ENCODE data around the gene AEBP1.

AEBP1 gene

DNA sequence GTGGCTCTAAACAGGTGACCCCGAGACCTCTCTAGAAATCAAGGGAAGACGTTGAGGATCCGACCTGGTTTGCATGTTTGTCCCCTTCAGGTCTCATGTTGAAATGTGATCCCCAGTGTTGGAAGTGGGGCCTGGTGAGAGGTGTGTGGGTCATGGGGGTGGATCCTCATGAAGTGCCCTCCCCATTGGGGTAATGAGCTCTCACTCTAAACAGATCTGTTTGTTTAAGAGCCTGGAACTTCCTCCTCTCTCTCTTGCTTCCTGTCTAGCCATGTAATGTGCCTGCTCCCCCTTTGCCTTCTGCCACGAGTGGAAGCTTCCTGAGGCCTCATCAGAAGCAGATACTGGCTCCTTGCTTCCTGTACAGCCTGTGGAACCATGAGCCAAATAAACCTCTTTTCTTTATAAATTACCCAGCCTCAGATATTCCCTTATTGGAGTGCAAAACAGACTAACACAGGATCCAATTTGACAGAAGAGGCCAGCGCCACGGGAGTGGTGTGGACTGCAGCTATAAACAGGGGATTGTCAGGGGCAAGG lies 11.0 kb upstream of the AEBP1 start:
- Histone ChIP-seq H3K4me3 (ENCODE audit: low read depth, low read length) (no peak overlapping the region), H3K4me1 (ENCODE audit: control insufficient read depth, insufficient read depth, low read length) (no peaks in the 10 kb centered on the region)

DNA sequence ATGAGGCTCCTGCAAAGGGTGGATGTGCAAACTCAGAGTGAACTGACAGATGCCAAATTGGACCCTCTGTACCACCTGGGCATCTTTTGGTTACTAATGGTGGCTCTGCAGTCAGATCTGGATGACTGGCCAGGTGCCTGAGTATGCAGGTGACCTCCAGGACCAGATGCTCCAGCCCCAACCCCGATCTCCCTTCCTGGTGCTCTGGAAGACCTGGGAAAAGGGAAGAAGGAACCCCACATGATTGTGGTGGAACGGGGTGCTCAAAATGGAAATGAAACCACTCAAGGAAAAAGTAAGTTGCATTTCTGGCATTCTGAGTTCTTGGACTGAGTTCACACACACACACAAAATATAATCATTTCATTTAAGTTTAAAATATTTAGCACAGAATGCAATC lies 9.8 kb upstream of the AEBP1 start:
- Histone ChIP-seq H3K27me3 (ENCODE audit: control insufficient read depth, insufficient read depth, low read length) (no peaks in the 10 kb centered on the region), H3K4me3 (ENCODE audit: low read depth, low read length) (no peak overlapping the region), H3K4me1 (ENCODE audit: control insufficient read depth, insufficient read depth, low read length) (no peaks in the 10 kb centered on the region), H3K27ac (ENCODE audit: low read depth, low read length) (no peak overlapping the region), H3K9me3 (ENCODE audit: control insufficient read depth, insufficient read depth, low read depth, low read length) (no peaks in the 10 kb centered on the region), H3K36me3 (ENCODE audit: control insufficient read depth, insufficient read depth, low read length) (no peaks in the 10 kb centered on the region), H3K9ac (ENCODE audit: low read length) (no peak overlapping the region)

More for the DNA sequence above, 11.0 kb upstream of the AEBP1 start:
- H3K36me3 ChIP-seq (ENCODE audit: control insufficient read depth, insufficient read depth, low read length): no peaks in the 10 kb centered on the region
- no peak overlapping the region for H3K9ac ChIP-seq (ENCODE audit: low read length)
- no peaks in the 10 kb centered on the region for H3K9me3 ChIP-seq (ENCODE audit: control insufficient read depth, insufficient read depth, low read depth, low read length)
- H3K27me3 ChIP-seq (ENCODE audit: control insufficient read depth, insufficient read depth, low read length): no peaks in the 10 kb centered on the region
- H3K27ac ChIP-seq (ENCODE audit: low read depth, low read length): no peak overlapping the region

DNA sequence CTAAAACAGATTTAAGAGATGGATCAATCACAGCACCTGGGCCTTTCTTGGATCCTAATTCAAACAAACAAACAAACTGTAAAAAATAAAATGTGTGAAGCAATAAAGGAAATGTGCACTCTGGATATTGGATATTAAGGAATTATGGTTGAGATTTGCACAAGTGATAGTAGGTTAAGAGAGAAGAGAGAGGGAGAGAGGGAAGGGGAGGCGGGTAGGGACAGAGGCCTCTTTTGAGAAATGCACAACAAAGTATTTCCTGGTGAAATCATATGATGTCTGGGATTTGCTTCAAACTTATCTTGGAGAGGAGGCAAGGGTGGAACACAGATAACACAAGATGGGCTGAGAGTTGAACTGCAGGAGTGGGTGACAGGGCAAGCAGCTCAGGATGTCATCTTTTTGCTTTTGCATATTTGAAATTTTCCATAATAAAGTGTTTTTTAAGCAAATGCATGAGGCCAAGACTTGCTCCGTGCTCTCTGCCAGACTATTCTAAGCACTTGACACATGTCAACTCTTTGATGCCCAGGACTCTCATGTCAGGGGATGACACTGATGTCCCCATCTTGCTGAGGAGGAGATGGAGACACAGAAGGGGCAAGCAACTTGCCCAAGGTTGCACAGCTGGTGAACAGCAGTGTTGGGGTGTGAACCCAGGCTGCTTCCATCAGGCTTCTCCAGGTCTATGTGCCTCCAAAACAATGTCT lies 9.1 kb upstream of the AEBP1 start:
- no peaks in the 10 kb centered on the region for H3K36me3 ChIP-seq (ENCODE audit: control insufficient read depth, insufficient read depth, low read length)
- no peaks in the 10 kb centered on the region for H3K4me1 ChIP-seq (ENCODE audit: control insufficient read depth, insufficient read depth, low read length)
- no peak overlapping the region for H3K27ac ChIP-seq (ENCODE audit: low read depth, low read length)
- H3K9ac ChIP-seq (ENCODE audit: low read length): no peak overlapping the region
- no peaks in the 10 kb centered on the region for H3K27me3 ChIP-seq (ENCODE audit: control insufficient read depth, insufficient read depth, low read length)
- no peak overlapping the region for H3K4me3 ChIP-seq (ENCODE audit: low read depth, low read length)
- H3K9me3 ChIP-seq (ENCODE audit: control insufficient read depth, insufficient read depth, low read depth, low read length): no peaks in the 10 kb centered on the region

DNA sequence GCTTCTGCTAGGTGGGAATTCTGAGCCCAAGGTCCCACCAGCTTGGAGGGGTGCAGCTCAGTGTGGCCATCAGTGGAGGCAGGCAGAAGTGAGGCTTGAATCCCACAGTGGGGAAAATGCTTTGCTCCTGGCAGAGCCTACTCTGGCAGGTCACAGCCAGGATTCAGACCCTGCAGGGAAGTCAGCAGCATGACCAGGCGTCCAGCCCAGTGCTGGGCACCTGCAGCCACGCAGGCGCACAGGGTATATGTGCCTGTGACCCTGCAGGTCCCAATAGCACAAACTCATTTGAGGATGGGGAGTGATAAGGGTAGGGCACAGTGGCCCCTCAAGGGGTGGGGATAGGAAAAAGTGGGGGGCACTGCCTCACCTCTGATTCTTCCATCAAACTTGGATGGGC lies 8.4 kb upstream of the AEBP1 start:
- Histone ChIP-seq H3K9ac (ENCODE audit: low read length) (no peak overlapping the region), H3K27me3 (ENCODE audit: control insufficient read depth, insufficient read depth, low read length) (no peaks in the 10 kb centered on the region), H3K36me3 (ENCODE audit: control insufficient read depth, insufficient read depth, low read length) (no peaks in the 10 kb centered on the region), H3K4me3 (ENCODE audit: low read depth, low read length) (no peak overlapping the region), H3K27ac (ENCODE audit: low read depth, low read length) (no peak overlapping the region), H3K9me3 (ENCODE audit: control insufficient read depth, insufficient read depth, low read depth, low read length) (no peaks in the 10 kb centered on the region), H3K4me1 (ENCODE audit: control insufficient read depth, insufficient read depth, low read length) (no peaks in the 10 kb centered on the region)

DNA sequence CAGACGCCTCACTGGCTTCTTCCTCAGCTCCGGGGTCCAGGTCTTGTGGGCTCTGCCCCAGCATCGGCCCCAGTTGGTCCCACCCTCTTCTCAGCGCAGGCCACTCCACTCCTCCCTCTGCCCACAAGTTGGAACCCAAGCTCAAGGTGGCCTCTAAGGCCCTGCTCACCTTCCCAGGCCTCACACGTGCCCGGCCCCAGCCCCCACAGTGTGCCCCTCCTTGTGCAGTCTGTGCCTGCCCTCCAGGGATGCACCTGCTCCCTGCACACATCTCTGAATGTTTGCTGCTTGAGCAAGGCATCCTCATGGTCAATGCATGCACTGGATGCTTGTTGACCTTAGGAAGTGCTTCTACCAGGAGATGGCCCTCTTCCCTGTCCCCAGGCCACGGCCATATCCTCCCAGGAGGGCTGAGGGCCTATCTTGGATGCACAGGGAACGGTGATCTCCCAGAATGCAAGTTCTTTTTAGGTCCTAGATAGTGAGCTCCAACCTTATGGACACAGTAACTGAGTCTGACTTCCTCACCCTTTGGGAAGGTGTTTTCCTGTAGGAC lies 7.7 kb upstream of the AEBP1 start:
- no peaks in the 10 kb centered on the region for H3K9me3 ChIP-seq (ENCODE audit: control insufficient read depth, insufficient read depth, low read depth, low read length)
- no peak overlapping the region for H3K9ac ChIP-seq (ENCODE audit: low read length)
- H3K36me3 ChIP-seq (ENCODE audit: control insufficient read depth, insufficient read depth, low read length): no peaks in the 10 kb centered on the region
- H3K4me3 ChIP-seq (ENCODE audit: low read depth, low read length): no peak overlapping the region
- H3K4me1 ChIP-seq (ENCODE audit: control insufficient read depth, insufficient read depth, low read length): no peaks in the 10 kb centered on the region
- no peaks in the 10 kb centered on the region for H3K27me3 ChIP-seq (ENCODE audit: control insufficient read depth, insufficient read depth, low read length)
- no peak overlapping the region for H3K27ac ChIP-seq (ENCODE audit: low read depth, low read length)

DNA sequence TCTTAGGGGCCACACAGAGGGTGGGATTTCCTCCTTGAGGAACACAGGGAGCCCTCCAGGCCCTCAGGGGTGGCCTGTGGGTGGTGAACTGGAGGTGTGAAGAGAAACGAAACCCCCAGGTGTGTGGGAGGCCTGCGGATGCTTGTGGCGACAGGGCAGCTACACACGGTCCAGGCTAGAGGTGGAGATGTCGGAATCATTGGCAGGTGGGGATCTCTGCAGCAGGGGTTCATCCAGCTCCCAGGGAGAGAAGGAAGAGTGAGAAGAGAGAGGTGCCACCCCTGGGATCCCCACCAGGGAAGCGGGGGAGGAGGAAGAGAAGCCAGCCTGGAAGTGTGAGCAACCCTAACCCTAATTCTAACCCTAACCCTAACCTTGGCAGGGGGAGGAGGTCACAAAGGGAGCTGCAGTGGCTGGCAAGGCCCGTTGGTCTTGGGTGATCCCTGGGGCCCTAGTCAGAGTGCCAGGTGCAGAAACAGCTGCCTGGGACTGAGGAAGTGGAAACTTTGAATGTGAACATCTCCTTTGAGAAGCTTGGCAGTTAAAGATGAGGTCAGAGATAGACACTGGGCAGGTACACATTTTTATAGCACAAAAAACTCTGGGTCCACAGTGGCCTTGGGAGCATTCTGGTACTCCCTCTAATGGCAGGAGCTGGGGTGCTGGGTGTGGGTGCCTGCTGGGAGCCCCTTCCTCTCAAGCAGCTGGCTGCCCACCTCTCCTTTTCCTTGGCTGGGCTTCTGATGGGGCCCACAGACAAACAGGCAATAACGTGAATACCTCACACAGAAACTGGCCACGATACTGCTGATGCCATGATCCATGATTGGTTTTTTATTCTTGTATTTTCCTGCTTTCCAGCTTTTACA lies 6.8 kb upstream of the AEBP1 start:
- Histone ChIP-seq H3K9me3 (ENCODE audit: control insufficient read depth, insufficient read depth, low read depth, low read length) (no peaks in the 10 kb centered on the region), H3K27ac (ENCODE audit: low read depth, low read length) (no peak overlapping the region), H3K4me3 (ENCODE audit: low read depth, low read length) (no peak overlapping the region), H3K36me3 (ENCODE audit: control insufficient read depth, insufficient read depth, low read length) (no peaks in the 10 kb centered on the region), H3K27me3 (ENCODE audit: control insufficient read depth, insufficient read depth, low read length) (peaks cover 6% of the 10 kb centered on the region; the same call in 1 of the 2 replicates), H3K9ac (ENCODE audit: low read length) (no peak overlapping the region), H3K4me1 (ENCODE audit: control insufficient read depth, insufficient read depth, low read length) (no peaks in the 10 kb centered on the region)

DNA sequence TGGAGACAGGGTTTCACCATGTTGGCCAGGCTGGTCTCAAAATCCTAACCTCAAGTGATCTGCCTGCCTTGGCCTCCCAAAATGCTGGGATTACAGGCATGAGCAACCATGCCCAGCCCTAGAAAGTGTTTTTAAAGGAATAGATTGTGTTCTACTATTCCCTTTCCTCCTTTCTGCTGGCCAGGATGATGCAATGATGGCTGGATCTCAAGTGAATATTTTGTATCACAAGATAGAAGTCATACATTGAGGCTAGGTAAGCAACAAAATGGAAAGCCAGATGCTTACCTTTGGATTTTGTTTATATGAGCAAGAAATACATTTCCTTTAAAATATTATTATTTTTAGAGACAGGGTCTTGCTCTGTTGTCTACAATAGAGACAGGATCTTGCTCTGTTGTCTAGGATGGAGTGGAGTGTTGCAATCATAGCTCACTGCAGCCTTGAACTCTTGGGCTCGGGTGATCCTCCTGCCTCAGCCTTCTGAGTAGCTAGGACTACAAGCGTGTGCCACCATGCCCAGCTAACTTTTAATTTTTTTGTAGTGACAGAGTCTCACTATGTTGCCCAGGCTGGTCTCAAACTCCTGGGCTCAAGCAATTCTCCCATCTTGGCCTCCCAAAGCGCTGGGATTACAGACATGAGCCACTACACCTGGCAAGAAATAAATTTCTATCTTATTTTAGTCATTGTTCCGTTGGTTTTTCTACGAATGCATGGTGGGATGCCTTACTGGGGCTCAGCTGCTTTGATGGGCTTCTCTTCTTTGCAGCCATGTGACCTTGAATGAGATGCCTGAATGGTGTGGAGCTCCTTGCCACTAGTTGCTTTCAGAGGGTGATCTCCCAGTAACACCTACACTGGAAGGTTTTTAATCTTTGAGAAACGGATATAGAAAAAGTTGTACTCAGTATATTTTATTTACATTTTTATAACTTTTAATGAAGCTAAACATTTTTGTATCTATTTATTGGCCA lies 5.8 kb upstream of the AEBP1 start:
- H3K4me3 ChIP-seq (ENCODE audit: low read depth, low read length): no peak overlapping the region
- H3K4me1 ChIP-seq (ENCODE audit: control insufficient read depth, insufficient read depth, low read length): peaks cover under 1% of the 10 kb centered on the region; the same call in 1 of the 2 replicates
- no peak overlapping the region for H3K9ac ChIP-seq (ENCODE audit: low read length)
- H3K27me3 ChIP-seq (ENCODE audit: control insufficient read depth, insufficient read depth, low read length): peaks cover 17% of the 10 kb centered on the region
- no peak overlapping the region for H3K27ac ChIP-seq (ENCODE audit: low read depth, low read length)
- no peaks in the 10 kb centered on the region for H3K36me3 ChIP-seq (ENCODE audit: control insufficient read depth, insufficient read depth, low read length)
- H3K9me3 ChIP-seq (ENCODE audit: control insufficient read depth, insufficient read depth, low read depth, low read length): no peaks in the 10 kb centered on the region

DNA sequence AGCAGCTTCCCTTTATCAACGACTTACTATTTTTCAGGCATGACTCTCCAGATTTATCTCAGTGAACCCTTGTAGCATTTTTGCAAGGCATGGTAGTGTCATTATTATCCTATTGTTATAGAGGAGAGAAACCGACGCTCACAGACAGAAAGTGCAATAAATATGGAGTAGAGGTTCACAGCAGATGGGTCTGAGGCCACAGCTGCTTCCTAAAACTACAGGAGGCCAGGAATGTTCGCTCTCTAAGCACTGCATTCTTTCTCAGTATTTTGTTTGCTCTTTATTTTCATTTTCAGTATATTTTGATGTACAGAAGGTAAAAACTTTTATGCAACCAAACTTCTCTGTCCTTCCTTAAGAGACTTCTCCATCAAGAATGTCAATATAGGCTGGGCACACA lies 4.5 kb upstream of the AEBP1 start:
- H3K4me1 ChIP-seq (ENCODE audit: control insufficient read depth, insufficient read depth, low read length): peaks cover 4% of the 10 kb centered on the region
- no peaks in the 10 kb centered on the region for H3K36me3 ChIP-seq (ENCODE audit: control insufficient read depth, insufficient read depth, low read length)
- no peak overlapping the region for H3K4me3 ChIP-seq (ENCODE audit: low read depth, low read length)
- H3K9ac ChIP-seq (ENCODE audit: low read length): no peak overlapping the region
- H3K27ac ChIP-seq (ENCODE audit: low read depth, low read length): no peak overlapping the region
- H3K27me3 ChIP-seq (ENCODE audit: control insufficient read depth, insufficient read depth, low read length): peaks cover 22% of the 10 kb centered on the region
- no peaks in the 10 kb centered on the region for H3K9me3 ChIP-seq (ENCODE audit: control insufficient read depth, insufficient read depth, low read depth, low read length)

DNA sequence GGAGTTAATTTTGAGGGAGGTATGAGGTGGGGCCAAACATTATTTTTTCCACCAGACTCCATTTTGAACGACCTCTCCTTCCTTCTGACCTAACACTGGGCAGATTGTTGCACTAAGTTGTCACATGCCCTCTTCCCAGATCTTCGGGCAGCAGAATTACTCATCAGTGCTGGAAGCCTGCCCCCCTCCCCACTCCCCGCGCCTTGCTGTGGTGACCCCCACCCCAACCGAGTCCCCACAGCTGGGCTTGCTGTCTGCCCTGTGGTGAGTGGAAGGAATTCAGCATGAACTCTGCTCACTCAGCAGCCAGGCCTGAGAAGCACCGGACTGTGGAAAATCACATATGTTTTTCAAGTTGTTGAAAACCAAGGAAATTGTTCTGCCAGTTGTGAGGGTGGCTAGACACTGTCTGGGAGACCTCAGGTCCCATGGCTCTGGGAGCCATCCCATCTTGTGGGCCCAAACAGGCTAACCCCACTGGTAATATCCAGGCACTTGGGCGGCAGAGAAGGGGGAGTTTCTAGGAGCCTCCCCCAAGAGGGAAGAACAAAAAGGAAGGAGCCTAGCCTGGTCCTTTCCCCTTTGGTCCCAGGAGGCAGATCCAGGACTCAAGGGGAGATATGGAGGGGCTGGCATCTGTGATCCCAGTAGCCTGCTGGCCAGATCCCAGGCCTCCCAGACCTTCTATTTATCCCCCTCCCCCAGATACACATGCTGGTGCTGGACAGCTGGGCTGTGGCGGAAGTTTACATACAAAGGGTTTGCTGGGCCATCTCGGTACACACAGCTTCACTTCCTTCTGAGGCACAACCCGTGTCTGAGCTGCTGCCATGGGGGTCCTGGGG lies 3.5 kb upstream of the AEBP1 start:
- peaks cover 31% of the 10 kb centered on the region for H3K27me3 ChIP-seq (ENCODE audit: control insufficient read depth, insufficient read depth, low read length)
- H3K9me3 ChIP-seq (ENCODE audit: control insufficient read depth, insufficient read depth, low read depth, low read length): no peaks in the 10 kb centered on the region
- H3K36me3 ChIP-seq (ENCODE audit: control insufficient read depth, insufficient read depth, low read length): no peaks in the 10 kb centered on the region
- H3K27ac ChIP-seq (ENCODE audit: low read depth, low read length): no peak overlapping the region
- H3K4me1 ChIP-seq (ENCODE audit: control insufficient read depth, insufficient read depth, low read length): peaks cover 11% of the 10 kb centered on the region
- no peak overlapping the region for H3K9ac ChIP-seq (ENCODE audit: low read length)
- no peak overlapping the region for H3K4me3 ChIP-seq (ENCODE audit: low read depth, low read length)
